COLO668 (cell line): ENCODE measurements around the gene EXOC2.
"Not testable (repeated sequence)": the region's sequence is repeated elsewhere in the genome, so short reads cannot be mapped to it uniquely, and the experiment has no call there.

Experiments
- DNase-seq: peaks from one replicate; lab custom pipeline; 2025; ENCODE audit not compliant: unreplicated experiment; lab: John Stamatoyannopoulos, UW

The EXOC2 gene

GRCh38 chr6:683742-684440 lies 9.0 kb downstream of the EXOC2 start:
- peak; percentile 46 for DNase-seq

GRCh38 chr6:680666-681340 lies 12.1 kb downstream of the EXOC2 start:
- no peak for DNase-seq

- DNase-seq = no peak
Measured at GRCh38 chr6:680251-680650, 12.7 kb downstream of the EXOC2 start.

GRCh38 chr6:679282-679681 lies 13.7 kb downstream of the EXOC2 start:
- no peak for DNase-seq

GRCh38 chr6:678520-678919 lies 14.4 kb downstream of the EXOC2 start:
- no peak for DNase-seq

GRCh38 chr6:677919-678318 lies 15.0 kb downstream of the EXOC2 start:
- no peak for DNase-seq

GRCh38 chr6:674956-675355 lies 18.0 kb downstream of the EXOC2 start:
- DNase-seq = no peak

GRCh38 chr6:674406-674805 lies 18.5 kb downstream of the EXOC2 start:
- DNase-seq = no peak

GRCh38 chr6:667253-667927 lies 25.5 kb downstream of the EXOC2 start:
- no peak for DNase-seq

- no peak for DNase-seq
Measured at GRCh38 chr6:665403-666267, 27.3 kb downstream of the EXOC2 start.

GRCh38 chr6:663788-664187 lies 29.2 kb downstream of the EXOC2 start:
- not testable (repeated sequence) for DNase-seq

- no peak for DNase-seq
Measured at GRCh38 chr6:659716-660581, 33.0 kb downstream of the EXOC2 start.

GRCh38 chr6:658244-658643 lies 34.7 kb downstream of the EXOC2 start:
- DNase-seq = no peak

GRCh38 chr6:657743-658142 lies 35.2 kb downstream of the EXOC2 start:
- DNase-seq = no peak

GRCh38 chr6:656460-657252 lies 36.3 kb downstream of the EXOC2 start, which contains the start of gene HUS1B:
Gene HUS1B (minus strand): TSS chr6:657100. CDS start chr6:656944, 156 bp downstream.
- no peak for DNase-seq

GRCh38 chr6:654136-654535 lies 38.8 kb downstream of the EXOC2 start:
- no peak for DNase-seq

GRCh38 chr6:652865-653264 lies 40.1 kb downstream of the EXOC2 start:
- no peak for DNase-seq

GRCh38 chr6:650098-650497 lies 42.8 kb downstream of the EXOC2 start:
- DNase-seq = no peak

- DNase-seq = no peak
Measured at GRCh38 chr6:642805-643204, 50.1 kb downstream of the EXOC2 start.
